PC-3 (cell line): Measurements from ENCODE around the gene PGA5.
"Not testable (repeated sequence)": the region's sequence is repeated elsewhere in the genome, so short reads cannot be mapped to it uniquely, and the experiment has no call there.

ENCODE experiments used
- CTCF ChIP-seq: fragments of 300-600 bp; sonication (generic); conservative IDR thresholded peaks from 2 replicates; pipeline ENCODE4 v1.5.1; 2017; ENCODE audit warnings: antibody characterized with exemption, low read depth, mild to moderate bottlenecking, low read length
- EZH2 ChIP-seq: fragments of 300-600 bp; sonication (generic); IDR thresholded peaks from one replicate; pipeline ENCODE4 v1.6.1; 2017; ENCODE audit warnings: antibody characterized with exemption, mild to moderate bottlenecking, low read length; ENCODE audit not compliant: unreplicated experiment

GRCh38 chr11:61213711-61214324, 27.2 kb upstream of the PGA5 start:
- TF ChIP-seq CTCF, EZH2: not testable (repeated sequence)
